ENCODE measurements around the gene ZNF205. TPM values are rescaled to one million over a fixed set of nuclear protein-coding genes. Genes with fewer than 3 reads are reported as not detected.

Gene ZNF205
- total and polyA plus RNA-seq, 9 of the 15 experiments (the other 6 are each of a cell fraction or from before 2014, with no cell fraction given), result 2.4 to 11.8 (median 5.1) TPM; not detected in 2

GRCh38 chr16:3131755-3132377 lies 19.5 kb downstream of the ZNF205 start (continued):
- TF ChIP-seq ARID4B (CRISPR knock-in tag; IDR thresholded peaks at IDR 0.05) (no peak), VEZF1 (CRISPR knock-in tag; IDR thresholded peaks at IDR 0.05) (peak; percentile 54; the same call in 1 of the 2 replicates), SMAD4 (CRISPR knock-in tag; conservative IDR thresholded peaks at IDR 0.05) (no peak), ZNF143 (CRISPR knock-in tag; IDR thresholded peaks at IDR 0.05) (no peak), RFX7 (CRISPR knock-in tag; IDR thresholded peaks at IDR 0.05) (no peak), CBX2 (IDR thresholded peaks at IDR 0.05; ENCODE audit: insufficient read depth, low read length, poor library complexity, severe bottlenecking) (no peak), UBTF (IDR thresholded peaks at IDR 0.05; ENCODE audit: borderline replicate concordance in 1 of 2, low read depth in 2 of 2, low read length in 2 of 2) (no peak), ZZZ3 (IDR thresholded peaks at IDR 0.05) (no peak), NCOA4 (IDR thresholded peaks at IDR 0.05; ENCODE audit: partially characterized antibody) (no peak), MLLT1 (IDR thresholded peaks at IDR 0.05) (peak in 1 of 2 experiments; percentile 68; a peak in 1 of 4 replicates), RFX1 (IDR thresholded peaks at IDR 0.05) (no peak), BHLHE40 (IDR thresholded peaks at IDR 0.05; ENCODE audit: low read length) (no peak), HDAC6 (IDR thresholded peaks at IDR 0.05; ENCODE audit: low read depth, low read length) (no peak), ZBTB43 (CRISPR knock-in tag; IDR thresholded peaks at IDR 0.05) (no peak)
